Neuronal stem cell (in vitro differentiated cells): Measurements from ENCODE around the gene BAZ1B.
"Not testable (repeated sequence)": the region's sequence is repeated elsewhere in the genome, so short reads cannot be mapped to it uniquely, and the experiment has no call there.

Experiments
- DNase-seq: peaks from one replicate; pipeline ENCODE4 v3.0.0-alpha.2; 2013; ENCODE audit warnings: low spot score
- H2AFZ ChIP-seq: one replicate; pipeline ENCODE4 v1.6.1; 2013; ENCODE audit warnings: mild to moderate bottlenecking, low read length, inconsistent platforms
- H2AK5ac ChIP-seq: 2 replicates; pipeline ENCODE4 v1.6.1; 2013; ENCODE audit warnings: low read depth, mild to moderate bottlenecking, inconsistent platforms, low read length, moderate library complexity, mixed read lengths
- H2BK120ac ChIP-seq: 2 replicates; pipeline ENCODE4 v1.6.1; 2013; ENCODE audit warnings: low read depth, mild to moderate bottlenecking, inconsistent platforms, low read length, moderate library complexity, mixed read lengths
- H2BK12ac ChIP-seq: one replicate; pipeline ENCODE4 v1.6.1; 2013; ENCODE audit warnings: low read length, inconsistent platforms
- H2BK15ac ChIP-seq: 2 replicates; pipeline ENCODE4 v1.6.1; 2013; ENCODE audit warnings: mild to moderate bottlenecking, low read length, inconsistent platforms, mixed read lengths
- H2BK5ac ChIP-seq: one replicate; pipeline ENCODE4 v1.6.1; 2013; ENCODE audit warnings: inconsistent platforms, mild to moderate bottlenecking, low read length, moderate library complexity
- H3K14ac ChIP-seq: one replicate; pipeline ENCODE4 v1.6.1; 2013; ENCODE audit warnings: low read length, inconsistent platforms
- H3K18ac ChIP-seq: 2 replicates; pipeline ENCODE4 v1.6.1; 2013; ENCODE audit warnings: low read length, inconsistent platforms
- H3K23ac ChIP-seq: 2 replicates; pipeline ENCODE4 v1.6.1; 2013; ENCODE audit warnings: low read depth, mild to moderate bottlenecking, mixed read lengths, low read length, inconsistent platforms; ENCODE audit not compliant: poor library complexity
- H3K27ac ChIP-seq: replicated peaks from 3 replicates; pipeline ENCODE4 v1.5.1; 2013; ENCODE audit warnings: low read length, inconsistent platforms
- H3K27me3 ChIP-seq, 3 experiments: 2 replicates each; pipeline ENCODE4 v1.6.1; 2013; ENCODE audit warnings: low read length in 3 of 3, mild to moderate bottlenecking in 2 of 3, inconsistent platforms in 1 of 3, low read depth in 1 of 3, mixed read lengths in 1 of 3, moderate library complexity in 1 of 3; ENCODE audit not compliant: control insufficient read depth in 3 of 3, insufficient read depth in 3 of 3
- H3K36me3 ChIP-seq, 2 donors: replicated peaks in 1 of 2; 2 replicates each; pipeline ENCODE4 v1.6.1; 2013; ENCODE audit warnings: low read length in 2 of 2; ENCODE audit not compliant: control insufficient read depth in 2 of 2, insufficient read depth in 2 of 2
- H3K4ac ChIP-seq: 2 replicates; pipeline ENCODE4 v1.6.1; 2013; ENCODE audit warnings: inconsistent platforms, mild to moderate bottlenecking, low read length, moderate library complexity
- H3K4me1 ChIP-seq, 2 donors: 1 replicate in 1 of 2; 2 replicates in 1 of 2; pipeline ENCODE4 v1.6.1; 2013; ENCODE audit warnings: low read length in 2 of 2, low read depth in 1 of 2; ENCODE audit not compliant: control insufficient read depth in 2 of 2, insufficient read depth in 1 of 2
- H3K4me2 ChIP-seq: one replicate; pipeline ENCODE4 v1.6.1; 2013; ENCODE audit warnings: mild to moderate bottlenecking, low read length, inconsistent platforms; ENCODE audit not compliant: insufficient read depth, poor library complexity, severe bottlenecking
- H3K4me3 ChIP-seq, 2 donors: 2 replicates each; pipeline ENCODE4 v1.5.1; 2013; ENCODE audit warnings: low read length in 2 of 2, mild to moderate bottlenecking in 2 of 2, inconsistent platforms in 1 of 2, moderate library complexity in 1 of 2
- H3K79me1 ChIP-seq: one replicate; pipeline ENCODE4 v1.6.1; 2013; ENCODE audit warnings: low read depth, mild to moderate bottlenecking, inconsistent platforms, low read length, moderate library complexity
- H3K9ac ChIP-seq: one replicate; pipeline ENCODE4 v1.6.1; 2013; ENCODE audit warnings: mild to moderate bottlenecking, low read depth, low read length, inconsistent platforms; ENCODE audit not compliant: poor library complexity
- H3K9me3 ChIP-seq, 2 donors: replicated peaks in 1 of 2; 2 replicates each; pipeline versions ENCODE3 to v1.6.1; 2013; ENCODE audit warnings: low read length in 2 of 2, mild to moderate bottlenecking in 2 of 2, inconsistent platforms in 1 of 2, low read depth in 1 of 2, mixed read lengths in 1 of 2, moderate library complexity in 1 of 2; ENCODE audit not compliant: control insufficient read depth in 2 of 2, insufficient read depth in 1 of 2
- H4K8ac ChIP-seq: one replicate; pipeline ENCODE4 v1.6.1; 2013; ENCODE audit warnings: low read depth, mild to moderate bottlenecking, inconsistent platforms, low read length, moderate library complexity
- H4K91ac ChIP-seq: one replicate; pipeline ENCODE4 v1.6.1; 2013; ENCODE audit warnings: low read length, low read depth, mild to moderate bottlenecking, inconsistent platforms; ENCODE audit not compliant: poor library complexity
- WGBS, 2 donors: extraction: QIAGEN DNeasy Blood & Tissue Kit; methylation state at CpG; one replicate each; pipeline ENCODE4 v1.1.7; 2013; ENCODE audit warnings: missing lambda C conversion rate in 2 of 2, mixed read lengths in 1 of 2; ENCODE audit not compliant: insufficient read length in 2 of 2, insufficient replicate concordance in 1 of 2; ENCODE audit errors: extremely low coverage in 2 of 2; 5-methylcytosine and 5-hydroxymethylcytosine counted together

The BAZ1B gene

GRCh38 chr7:73567846-73568685 lies 46.0 kb upstream of the BAZ1B start:
- Histone ChIP-seq H2BK12ac (no peak overlapping the region), H4K8ac (no peak overlapping the region), H3K27ac (no peak overlapping the region), H3K9ac (peak overlapping the region; percentile 56), H3K18ac (no peak overlapping the region), H3K4me2 (no peak overlapping the region), H3K79me1 (no peaks in the 10 kb centered on the region), H3K27me3 (no peaks in the 10 kb centered on the region), H3K4me1 (no peaks in the 10 kb centered on the region), H2AK5ac (no peak overlapping the region), H4K91ac (no peak overlapping the region), H2BK5ac (no peak overlapping the region), H3K4ac (no peak overlapping the region), H3K9me3 (no peaks in the 10 kb centered on the region), H2BK15ac (no peak overlapping the region), H3K14ac (no peak overlapping the region), H2BK120ac (no peak overlapping the region), H3K36me3 (peaks cover 25 to 43% of the 10 kb centered on the region in 2 donors), H3K23ac (no peak overlapping the region), H3K4me3 (no peak overlapping the region), H2AFZ (no peak overlapping the region)
- DNase-seq = no peak
- WGBS, 2 donors = no CpG with 5 or more reads among the region's 12 CpGs

GRCh38 chr7:73567140-73567539 lies 45.0 kb upstream of the BAZ1B start:
- Histone ChIP-seq H3K27ac (no peak overlapping the region), H3K9me3 (no peaks in the 10 kb centered on the region), H3K23ac (no peak overlapping the region), H3K14ac (no peak overlapping the region), H3K4me3 (no peak overlapping the region), H3K4me2 (no peak overlapping the region), H4K8ac (no peak overlapping the region), H2AFZ (no peak overlapping the region), H2BK5ac (no peak overlapping the region), H4K91ac (no peak overlapping the region), H2AK5ac (no peak overlapping the region), H3K79me1 (no peaks in the 10 kb centered on the region), H3K27me3 (no peaks in the 10 kb centered on the region), H3K4ac (no peak overlapping the region), H2BK120ac (no peak overlapping the region), H2BK12ac (no peak overlapping the region), H2BK15ac (no peak overlapping the region), H3K4me1 (no peaks in the 10 kb centered on the region), H3K36me3 (peaks cover 16 to 34% of the 10 kb centered on the region in 2 donors), H3K9ac (peak overlapping the region; percentile 2), H3K18ac (no peak overlapping the region)
- DNase-seq = no peak
- 100% methylated on average over 1 of the region's 4 CpGs; no CpG with 5 or more reads in 1 of the 2 donors for WGBS, 2 donors

GRCh38 chr7:73566431-73566830 lies 44.3 kb upstream of the BAZ1B start:
- not testable (repeated sequence) for H2AK5ac ChIP-seq, H3K9me3 ChIP-seq, H3K4ac ChIP-seq, H4K91ac ChIP-seq, H3K27ac ChIP-seq, H2AFZ ChIP-seq, H2BK5ac ChIP-seq, H2BK120ac ChIP-seq, H3K79me1 ChIP-seq, H3K27me3 ChIP-seq, H3K4me2 ChIP-seq, H3K23ac ChIP-seq, H3K14ac ChIP-seq, H3K18ac ChIP-seq, H2BK15ac ChIP-seq, H3K4me1 ChIP-seq, DNase-seq, H4K8ac ChIP-seq, H3K9ac ChIP-seq, H3K4me3 ChIP-seq, H2BK12ac ChIP-seq
- peaks cover 13 to 26% of the 10 kb centered on the region in 2 donors for H3K36me3 ChIP-seq

- no peak overlapping the region for H4K8ac ChIP-seq
- H3K27me3 ChIP-seq = no peaks in the 10 kb centered on the region
- H2BK5ac ChIP-seq = no peak overlapping the region
- H3K36me3 ChIP-seq = peaks cover 10 to 20% of the 10 kb centered on the region in 2 donors
- DNase-seq = no peak
- H2AK5ac ChIP-seq = no peak overlapping the region
- H3K14ac ChIP-seq = no peak overlapping the region
- H3K18ac ChIP-seq = no peak overlapping the region
- H3K9ac ChIP-seq = no peak overlapping the region
- H3K79me1 ChIP-seq = no peaks in the 10 kb centered on the region
- H3K27ac ChIP-seq = no peak overlapping the region
- H2BK15ac ChIP-seq = no peak overlapping the region
- H2BK120ac ChIP-seq = no peak overlapping the region
- no peak overlapping the region for H4K91ac ChIP-seq
- no peak overlapping the region for H2BK12ac ChIP-seq
- H3K4ac ChIP-seq = no peak overlapping the region
- no peak overlapping the region for H3K4me3 ChIP-seq
- no CpG with 5 or more reads among the region's 7 CpGs for WGBS, 2 donors
- no peaks in the 10 kb centered on the region for H3K4me1 ChIP-seq
- no peak overlapping the region for H2AFZ ChIP-seq
- H3K23ac ChIP-seq = no peak overlapping the region
- H3K4me2 ChIP-seq = no peak overlapping the region
- H3K9me3 ChIP-seq = peaks cover 0 to 2% of the 10 kb centered on the region in 2 donors
These were observed 43.7 kb upstream of the BAZ1B start for GRCh38 chr7:73565675-73566340.
